ENCODE measurements around the gene TBX4. TPM values are rescaled to one million over a fixed set of nuclear protein-coding genes. Genes with fewer than 3 reads are reported as not detected.

TBX4 gene
- total and polyA plus RNA-seq, 2 donors from 2014 or later = not detected

- Histone ChIP-seq H3K4me3 (ENCODE audit: low read length in 3 of 3) (peak overlapping the region; percentile 17 to 87 (median 54)), H3K4me1 (ENCODE audit: control insufficient read depth in 2 of 3, insufficient read depth in 2 of 3, low read depth in 1 of 3, low read length in 3 of 3) (peaks cover 0 to 26% (median 4%) of the 10 kb centered on the region in 3 donors)
Measured at GRCh38 chr17:61404663-61404912, 47.6 kb upstream of the TBX4 start.

GRCh38 chr17:61404913-61405685, 47.1 kb upstream of the TBX4 start:
- Histone ChIP-seq H3K4me3 (ENCODE audit: low read length in 3 of 3) (peak overlapping the region; percentile 17 to 87 (median 54)), H3K27me3 (ENCODE audit: control insufficient read depth, insufficient read depth, low read length) (peaks cover 18% of the 10 kb centered on the region), H3K9ac (ENCODE audit: low read length in 3 of 3) (peak overlapping the region in 2 of 3 donors; percentile 18 to 78), H3K36me3 (ENCODE audit: control insufficient read depth in 2 of 3, insufficient read depth in 3 of 3, low read length in 3 of 3) (peaks cover 0 to 22% (median 7%) of the 10 kb centered on the region in 3 donors), H3K9me3 (ENCODE audit: control insufficient read depth in 2 of 3, insufficient read depth in 1 of 3, low read length in 3 of 3) (no peaks in the 10 kb centered on the region), H3K27ac (ENCODE audit: low read depth in 2 of 2, low read length in 2 of 2) (peak overlapping the region; percentile 81 to 90), H3K4me1 (ENCODE audit: control insufficient read depth in 2 of 3, insufficient read depth in 2 of 3, low read depth in 1 of 3, low read length in 3 of 3) (peaks cover 0 to 26% (median 4%) of the 10 kb centered on the region in 3 donors)
- intact Hi-C loops (cut with DNase I) = loop anchor here (5.0 kb wide), 1 partner anchor 403 kb away; no protein-coding TSS in a partner anchor
- no peak for FAIRE-seq
- TF ChIP-seq, protein P1, sequence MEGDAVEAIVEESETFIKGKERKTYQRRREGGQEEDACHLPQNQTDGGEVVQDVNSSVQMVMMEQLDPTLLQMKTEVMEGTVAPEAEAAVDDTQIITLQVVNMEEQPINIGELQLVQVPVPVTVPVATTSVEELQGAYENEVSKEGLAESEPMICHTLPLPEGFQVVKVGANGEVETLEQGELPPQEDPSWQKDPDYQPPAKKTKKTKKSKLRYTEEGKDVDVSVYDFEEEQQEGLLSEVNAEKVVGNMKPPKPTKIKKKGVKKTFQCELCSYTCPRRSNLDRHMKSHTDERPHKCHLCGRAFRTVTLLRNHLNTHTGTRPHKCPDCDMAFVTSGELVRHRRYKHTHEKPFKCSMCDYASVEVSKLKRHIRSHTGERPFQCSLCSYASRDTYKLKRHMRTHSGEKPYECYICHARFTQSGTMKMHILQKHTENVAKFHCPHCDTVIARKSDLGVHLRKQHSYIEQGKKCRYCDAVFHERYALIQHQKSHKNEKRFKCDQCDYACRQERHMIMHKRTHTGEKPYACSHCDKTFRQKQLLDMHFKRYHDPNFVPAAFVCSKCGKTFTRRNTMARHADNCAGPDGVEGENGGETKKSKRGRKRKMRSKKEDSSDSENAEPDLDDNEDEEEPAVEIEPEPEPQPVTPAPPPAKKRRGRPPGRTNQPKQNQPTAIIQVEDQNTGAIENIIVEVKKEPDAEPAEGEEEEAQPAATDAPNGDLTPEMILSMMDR (IDR thresholded peaks at IDR 0.05; ENCODE audit: borderline replicate concordance, extremely low read depth, insufficient read depth) = no peak
- peak; percentile 47 to 75 (median 58) for DNase-seq

More at GRCh38 chr17:61404663-61404912, 47.6 kb upstream of the TBX4 start:
- peaks cover 0 to 22% (median 7%) of the 10 kb centered on the region in 3 donors for H3K36me3 ChIP-seq (ENCODE audit: control insufficient read depth in 2 of 3, insufficient read depth in 3 of 3, low read length in 3 of 3)
- TF ChIP-seq, protein P1 (IDR thresholded peaks at IDR 0.05; ENCODE audit: borderline replicate concordance, extremely low read depth, insufficient read depth) = no peak
- H3K9me3 ChIP-seq (ENCODE audit: control insufficient read depth in 2 of 3, insufficient read depth in 1 of 3, low read length in 3 of 3) = no peaks in the 10 kb centered on the region
- DNase-seq (peak in 2 of 5 donors; percentile 22 to 72), FAIRE-seq (no peak)
- peak overlapping the region; percentile 11 to 78 (median 18) for H3K9ac ChIP-seq (ENCODE audit: low read length in 3 of 3)
- H3K27ac ChIP-seq (ENCODE audit: low read depth in 2 of 2, low read length in 2 of 2) = peak overlapping the region; percentile 81 to 90
- peaks cover 18% of the 10 kb centered on the region for H3K27me3 ChIP-seq (ENCODE audit: control insufficient read depth, insufficient read depth, low read length)
- intact Hi-C loops (cut with DNase I) = loop anchor here (5.0 kb wide), 1 partner anchor 402 kb away; no protein-coding TSS in a partner anchor

- Histone ChIP-seq H3K36me3 (ENCODE audit: control insufficient read depth in 2 of 3, insufficient read depth in 3 of 3, low read length in 3 of 3) (peaks cover 0 to 22% (median 7%) of the 10 kb centered on the region in 3 donors), H3K4me1 (ENCODE audit: control insufficient read depth in 2 of 3, insufficient read depth in 2 of 3, low read depth in 1 of 3, low read length in 3 of 3) (peaks cover 0 to 30% (median 4%) of the 10 kb centered on the region in 3 donors), H3K27ac (ENCODE audit: low read depth in 2 of 2, low read length in 2 of 2) (peak overlapping the region; percentile 81 to 90), H3K4me3 (ENCODE audit: low read length in 3 of 3) (peak overlapping the region; percentile 21 to 87 (median 25)), H3K9ac (ENCODE audit: low read length in 3 of 3) (peak overlapping the region; percentile 4 to 60 (median 35)), H3K27me3 (ENCODE audit: control insufficient read depth, insufficient read depth, low read length) (peaks cover 18% of the 10 kb centered on the region), H3K9me3 (ENCODE audit: control insufficient read depth in 2 of 3, insufficient read depth in 1 of 3, low read length in 3 of 3) (no peaks in the 10 kb centered on the region)
- TF ChIP-seq, protein P1 (IDR thresholded peaks at IDR 0.05; ENCODE audit: borderline replicate concordance, extremely low read depth, insufficient read depth) = no peak
- peak in 3 of 5 donors; percentile 10 to 70 (median 61) for DNase-seq
- FAIRE-seq = no peak
- intact Hi-C loops (cut with DNase I) = no loop called here
Measured at GRCh38 chr17:61405686-61406536, 46.3 kb upstream of the TBX4 start.
